GM08714 (cell line): ENCODE data around the gene JPT2.

Experiments
- H3K4me3 ChIP-seq: fragments of 200-500 bp; sonication (Bioruptor generic); 2 replicates; pipeline ENCODE4 v1.5.1; 2014; ENCODE audit warnings: mild to moderate bottlenecking, low read length, inconsistent platforms
- ZNF274 ChIP-seq: IDR thresholded peaks from 2 replicates; pipeline ENCODE4 v1.6.1; 2012; ENCODE audit warnings: mild to moderate bottlenecking, low read depth, low read length

The JPT2 gene

GRCh38 chr16:1642148-1642547 lies 35.9 kb upstream of the JPT2 start:
- no peak for TF ChIP-seq ZNF274
- no peak overlapping the region for H3K4me3 ChIP-seq

- TF ChIP-seq ZNF274: no peak
Measured at GRCh38 chr16:1642753-1643152, 35.3 kb upstream of the JPT2 start.

GRCh38 chr16:1643521-1643920 lies 34.6 kb upstream of the JPT2 start:
- H3K4me3 ChIP-seq: no peak overlapping the region

More at GRCh38 chr16:1642753-1643152, 35.3 kb upstream of the JPT2 start:
- no peak overlapping the region for H3K4me3 ChIP-seq

GRCh38 chr16:1645914-1646525 lies 32.1 kb upstream of the JPT2 start:
- H3K4me3 ChIP-seq: no peak overlapping the region
- no peak for TF ChIP-seq ZNF274

More at GRCh38 chr16:1643521-1643920, 34.6 kb upstream of the JPT2 start:
- no peak for TF ChIP-seq ZNF274

GRCh38 chr16:1647856-1648255 lies 30.2 kb upstream of the JPT2 start:
- no peak for TF ChIP-seq ZNF274
- H3K4me3 ChIP-seq: no peak overlapping the region

- H3K4me3 ChIP-seq: no peak overlapping the region
- TF ChIP-seq ZNF274: no peak
Measured at GRCh38 chr16:1650131-1650530, 27.9 kb upstream of the JPT2 start.

- no peak overlapping the region for H3K4me3 ChIP-seq
- TF ChIP-seq ZNF274: no peak
Measured at GRCh38 chr16:1651094-1651973, 26.7 kb upstream of the JPT2 start.

GRCh38 chr16:1651974-1652312 lies 26.1 kb upstream of the JPT2 start:
- H3K4me3 ChIP-seq: no peak overlapping the region
- no peak for TF ChIP-seq ZNF274

GRCh38 chr16:1653023-1653422 lies 25.1 kb upstream of the JPT2 start:
- no peak overlapping the region for H3K4me3 ChIP-seq
- TF ChIP-seq ZNF274: no peak

GRCh38 chr16:1654505-1655268 lies 23.4 kb upstream of the JPT2 start:
- TF ChIP-seq ZNF274: no peak
- no peak overlapping the region for H3K4me3 ChIP-seq

GRCh38 chr16:1655269-1655807 lies 22.7 kb upstream of the JPT2 start:
- H3K4me3 ChIP-seq: no peak overlapping the region
- TF ChIP-seq ZNF274: no peak

- TF ChIP-seq ZNF274: no peak
- H3K4me3 ChIP-seq: no peak overlapping the region
Measured at GRCh38 chr16:1655909-1656807, 21.9 kb upstream of the JPT2 start.

GRCh38 chr16:1656808-1657617 lies 21.1 kb upstream of the JPT2 start:
- TF ChIP-seq ZNF274: no peak
- no peak overlapping the region for H3K4me3 ChIP-seq
